Astrocyte of the cerebellum (primary cell): ENCODE measurements around the gene HDAC4.

ENCODE experiments used
- DNase-seq: peaks from one replicate; pipeline ENCODE4 v3.0.0-alpha.2; 2011; ENCODE audit warnings: low read depth
- H3K4me3 ChIP-seq: 2 replicates; pipeline ENCODE4 v1.5.1; 2011; ENCODE audit warnings: mild to moderate bottlenecking, low read depth, low read length, moderate library complexity
- CTCF ChIP-seq: IDR thresholded peaks from 2 replicates; pipeline ENCODE4 v1.5.1; 2012; ENCODE audit warnings: low read length, low read depth, moderate library complexity, mild to moderate bottlenecking; ENCODE audit errors: missing control alignments
- in situ Hi-C: cut with HindIII; loops from 2 replicates; pipeline ENCODE4 v1.10.0; 2017; ENCODE audit warnings: low sequenced_read_pairs

The HDAC4 gene

GRCh38 chr2:239300242-239300641 lies 100.6 kb downstream of the HDAC4 start:
- DNase-seq, result no peak
- H3K4me3 ChIP-seq, result no peak overlapping the region
- in situ Hi-C loops, result no loop called here
- TF ChIP-seq CTCF, result no peak

- no peak overlapping the region for H3K4me3 ChIP-seq
- TF ChIP-seq CTCF, result no peak
- in situ Hi-C loops, result no loop called here
- no peak for DNase-seq
Measured at GRCh38 chr2:239299218-239299939, 101.4 kb downstream of the HDAC4 start.

DNA sequence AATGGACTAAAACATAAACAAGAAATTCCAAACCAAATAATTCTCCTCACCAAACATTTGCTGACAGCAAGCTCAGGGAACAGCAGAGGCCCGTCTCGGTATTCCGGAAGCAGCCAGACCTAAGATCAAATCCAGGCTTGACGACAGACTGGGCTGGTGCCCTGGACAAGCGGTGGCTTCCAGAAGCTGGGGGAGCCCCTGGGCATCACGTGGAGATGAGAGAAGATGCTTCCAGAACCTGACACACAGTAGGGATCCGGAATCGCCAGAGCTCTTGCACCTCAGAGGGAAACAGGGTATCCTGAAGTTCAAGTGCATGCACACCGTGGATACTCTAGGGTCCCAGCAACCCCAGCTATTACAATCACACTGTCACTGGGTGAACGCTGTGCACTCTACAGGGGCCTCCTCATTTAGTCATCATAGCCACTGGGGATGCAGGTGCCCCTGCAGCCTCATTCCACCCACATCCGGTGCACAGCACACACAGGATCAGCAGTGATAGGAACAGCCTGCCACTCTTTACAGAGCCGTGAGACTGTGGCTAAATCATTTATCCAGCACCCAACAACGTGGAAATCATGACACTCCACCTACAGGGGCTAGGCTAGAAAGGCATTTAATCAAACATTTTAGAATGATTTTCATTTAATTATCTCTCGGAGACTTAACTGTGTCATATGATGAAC lies 102.6 kb downstream of the HDAC4 start:
- in situ Hi-C loops, result no loop called here
- H3K4me3 ChIP-seq, result no peak overlapping the region
- no peak for TF ChIP-seq CTCF
- DNase-seq, result no peak

GRCh38 chr2:239297142-239298004 lies 103.4 kb downstream of the HDAC4 start:
- no peak for DNase-seq
- H3K4me3 ChIP-seq, result no peak overlapping the region
- TF ChIP-seq CTCF, result no peak
- in situ Hi-C loops, result no loop called here

GRCh38 chr2:239296020-239296932 lies 104.5 kb downstream of the HDAC4 start:
- no peak for DNase-seq
- no peak overlapping the region for H3K4me3 ChIP-seq
- in situ Hi-C loops, result no loop called here
- no peak for TF ChIP-seq CTCF
